ENCODE results near the gene CD19.

- TF ChIP-seq CTCF (IDR thresholded peaks at IDR 0.05) (no peak), POLR2A (IDR thresholded peaks at IDR 0.05) (no peak)
Observed at GRCh38 chr16:28895609-28896008, 36.2 kb upstream of the CD19 start.
